Stomach (tissue), 4 donors: ENCODE results near the gene THOC6.

Experiments
- POLR2AphosphoS5 ChIP-seq, 3 donors: sonication (generic); formaldehyde crosslinking; IDR thresholded peaks; one replicate each; pipeline ENCODE4 v1.6.1; 2016; ENCODE audit warnings: antibody characterized with exemption in 3 of 3
- TF ChIP-seq, protein P1 (sequence below), 7 experiments: fragments of 450-650 bp in 4 of 7; fragments of 200-600 bp in 3 of 7; sonication (generic) in 3 of 7; IDR thresholded peaks; one replicate each; pipeline ENCODE4 v1.5.1; 2016 to 2019; ENCODE audit warnings: antibody characterized with exemption in 7 of 7, control low read depth in 2 of 7, mild to moderate bottlenecking in 1 of 7

DNA sequence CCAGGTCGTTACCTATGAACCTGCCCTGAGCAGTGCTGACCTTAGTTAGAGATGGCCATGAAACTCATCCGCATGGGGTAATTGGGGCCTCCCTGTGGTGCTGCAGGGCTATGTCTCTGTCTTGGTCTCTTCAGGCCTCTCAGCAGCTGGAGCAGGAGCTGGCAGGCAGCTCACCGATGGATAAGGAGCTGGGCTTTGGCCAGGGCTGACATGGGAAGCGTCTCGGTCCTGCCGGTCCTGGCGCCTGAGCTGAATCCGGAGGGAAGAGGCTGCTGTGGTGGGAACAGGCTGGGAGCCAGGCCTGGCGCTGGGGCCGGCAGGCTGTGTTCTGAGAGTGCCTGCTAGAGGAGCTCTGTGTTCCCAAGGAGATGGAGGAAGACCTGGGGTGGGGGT is 51.7 kb downstream of the THOC6 start:
- no peak for TF ChIP-seq POLR2AphosphoS5 (IDR thresholded peaks at IDR 0.05)
- TF ChIP-seq, protein P1, sequence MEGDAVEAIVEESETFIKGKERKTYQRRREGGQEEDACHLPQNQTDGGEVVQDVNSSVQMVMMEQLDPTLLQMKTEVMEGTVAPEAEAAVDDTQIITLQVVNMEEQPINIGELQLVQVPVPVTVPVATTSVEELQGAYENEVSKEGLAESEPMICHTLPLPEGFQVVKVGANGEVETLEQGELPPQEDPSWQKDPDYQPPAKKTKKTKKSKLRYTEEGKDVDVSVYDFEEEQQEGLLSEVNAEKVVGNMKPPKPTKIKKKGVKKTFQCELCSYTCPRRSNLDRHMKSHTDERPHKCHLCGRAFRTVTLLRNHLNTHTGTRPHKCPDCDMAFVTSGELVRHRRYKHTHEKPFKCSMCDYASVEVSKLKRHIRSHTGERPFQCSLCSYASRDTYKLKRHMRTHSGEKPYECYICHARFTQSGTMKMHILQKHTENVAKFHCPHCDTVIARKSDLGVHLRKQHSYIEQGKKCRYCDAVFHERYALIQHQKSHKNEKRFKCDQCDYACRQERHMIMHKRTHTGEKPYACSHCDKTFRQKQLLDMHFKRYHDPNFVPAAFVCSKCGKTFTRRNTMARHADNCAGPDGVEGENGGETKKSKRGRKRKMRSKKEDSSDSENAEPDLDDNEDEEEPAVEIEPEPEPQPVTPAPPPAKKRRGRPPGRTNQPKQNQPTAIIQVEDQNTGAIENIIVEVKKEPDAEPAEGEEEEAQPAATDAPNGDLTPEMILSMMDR (IDR thresholded peaks at IDR 0.05): no peak
